ENCODE results near the gene ARL5C. TPM values are rescaled to one million over a fixed set of nuclear protein-coding genes. Genes with fewer than 3 reads are reported as not detected.

The ARL5C gene
- total and polyA plus RNA-seq, 5 experiments from 2014 or later, result not detected

DNA sequence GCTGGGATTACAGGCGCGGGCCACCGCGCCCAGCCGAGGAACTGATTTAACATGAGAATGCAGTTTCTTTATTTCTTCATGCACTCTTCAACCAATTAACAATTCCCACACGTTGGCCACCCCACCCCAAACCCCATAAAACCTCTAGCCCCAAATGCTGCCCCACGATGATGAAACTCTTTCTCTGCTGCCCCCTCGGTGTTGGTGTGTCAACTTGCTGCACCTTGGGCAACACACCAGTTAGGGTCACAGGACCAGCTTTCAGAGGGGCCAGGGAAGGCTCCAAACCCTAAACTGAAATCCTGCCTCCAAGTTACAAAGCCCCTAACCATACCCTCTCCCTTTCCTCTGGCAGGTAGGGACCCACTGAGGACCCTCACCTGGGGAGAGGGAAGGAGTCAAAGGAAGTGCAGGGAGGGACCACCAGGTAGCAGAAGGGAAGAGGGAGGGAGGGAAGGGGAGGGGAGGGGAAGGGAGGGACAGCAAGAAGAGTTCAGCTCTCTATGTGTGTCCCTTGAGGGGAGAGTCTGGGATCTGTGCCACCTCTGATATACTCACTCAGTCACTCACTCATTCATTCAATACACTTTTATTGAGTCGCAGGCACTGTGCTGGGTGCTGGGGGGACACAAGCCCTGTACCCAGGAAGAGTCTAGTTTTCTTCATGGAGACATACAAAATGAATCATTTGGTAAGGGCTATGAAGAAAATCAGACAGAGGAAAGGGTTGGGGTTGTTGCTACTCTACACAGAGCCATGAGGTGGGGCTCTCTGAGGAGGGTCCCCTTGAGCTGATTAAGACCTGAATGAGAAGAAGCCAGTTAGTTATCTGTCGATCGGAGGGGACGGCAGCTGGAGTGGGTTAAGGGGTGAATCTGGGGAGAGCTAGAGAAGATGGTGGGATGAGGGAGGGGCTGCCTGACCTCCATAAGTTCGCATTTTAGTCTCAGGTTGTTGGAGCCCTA, 18.5 kb downstream of the ARL5C start:
- ATAC-seq (no peak), DNase-seq (no peak)
- Mint-ChIP-seq H3K9me3 (no peaks in the 10 kb centered on the region), H3K27me3 (peaks cover 0 to 8% (median 0%) of the 10 kb centered on the region in 5 donors), H3K4me3 (peak overlapping the region in 4 of 10 donors; percentile 22 to 54 (median 35)), H3K36me3 (peaks cover 0 to 3% (median 0%) of the 10 kb centered on the region in 3 donors), H3K27ac (peak overlapping the region in 6 of 10 donors; percentile 16 to 66 (median 46)), H3K4me1 (peaks cover 34 to 60% (median 49%) of the 10 kb centered on the region in 4 donors)
- POLR2A ChIA-PET, result interaction anchor here (0.6 kb wide), 1 partner anchor 68 kb away, joined by 3 read pairs; no protein-coding TSS in a partner anchor

DNA sequence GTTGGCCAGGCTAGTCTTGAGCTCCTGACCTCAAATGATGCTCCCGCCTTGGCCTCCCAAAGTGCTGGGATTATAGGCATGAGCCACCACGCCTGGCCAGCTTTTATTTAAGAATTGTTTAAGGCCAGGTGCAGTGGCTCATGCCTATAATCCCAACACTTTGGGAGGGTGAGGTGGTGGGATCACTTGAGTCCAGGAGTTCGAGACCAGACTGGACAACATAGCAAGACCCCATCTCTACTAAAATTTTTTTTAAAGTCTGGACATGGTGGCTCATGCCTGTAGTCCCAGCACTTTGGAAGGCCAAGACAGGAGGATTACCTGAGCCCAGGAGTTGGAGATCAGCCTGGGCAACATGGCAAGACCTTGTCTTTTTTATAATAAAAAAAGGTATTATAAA, 19.7 kb downstream of the ARL5C start:
- Mint-ChIP-seq H3K36me3 (peaks cover 0 to 10% (median 0%) of the 10 kb centered on the region in 3 donors), H3K4me1 (peaks cover 27 to 55% (median 42%) of the 10 kb centered on the region in 4 donors), H3K4me3 (no peak overlapping the region), H3K9me3 (no peaks in the 10 kb centered on the region), H3K27me3 (peaks cover 0 to 8% (median 0%) of the 10 kb centered on the region in 5 donors), H3K27ac (no peak overlapping the region)
- POLR2A ChIA-PET, result interaction anchor here (1.8 kb wide), 1 partner anchor 54 kb away, joined by 8 read pairs; no protein-coding TSS in a partner anchor
- no peak for ATAC-seq
- DNase-seq, result no peak

DNA sequence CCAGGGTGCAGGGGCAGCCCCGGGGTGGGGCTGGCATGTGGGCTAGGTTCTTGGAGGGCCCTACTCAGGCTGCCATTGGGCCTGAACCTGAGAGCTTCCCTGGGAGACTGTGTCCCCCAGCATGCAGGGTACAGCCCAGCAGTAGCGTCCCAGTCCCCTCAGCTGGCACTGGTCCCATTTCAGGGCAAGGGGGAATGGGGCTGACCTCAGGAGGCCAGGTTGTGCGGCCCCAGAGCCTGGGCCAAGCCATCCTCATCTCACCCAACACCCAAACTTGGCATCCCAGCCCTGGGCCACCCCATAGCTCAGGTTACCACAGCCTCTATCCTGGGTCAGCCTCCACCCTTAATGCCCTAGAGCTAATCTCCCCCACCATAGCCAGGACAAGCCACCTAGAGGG, 20.8 kb downstream of the ARL5C start:
- peaks cover 18 to 46% (median 37%) of the 10 kb centered on the region in 4 donors for H3K4me1 Mint-ChIP-seq
- H3K27me3 Mint-ChIP-seq, result peaks cover 0 to 5% (median 0%) of the 10 kb centered on the region in 5 donors
- no peak for DNase-seq
- H3K9me3 Mint-ChIP-seq, result no peaks in the 10 kb centered on the region
- POLR2A ChIA-PET, result interaction anchor here (0.8 to 1.9 kb wide), 6 partner anchors 9 to 88 kb away, joined by 3 to 11 read pairs (median 4); no protein-coding TSS in a partner anchor
- H3K4me3 Mint-ChIP-seq, result no peak overlapping the region
- peaks cover 0 to 11% (median 0%) of the 10 kb centered on the region in 3 donors for H3K36me3 Mint-ChIP-seq
- ATAC-seq, result no peak
- H3K27ac Mint-ChIP-seq, result peak overlapping the region in 1 of 10 donors; percentile 20

DNA sequence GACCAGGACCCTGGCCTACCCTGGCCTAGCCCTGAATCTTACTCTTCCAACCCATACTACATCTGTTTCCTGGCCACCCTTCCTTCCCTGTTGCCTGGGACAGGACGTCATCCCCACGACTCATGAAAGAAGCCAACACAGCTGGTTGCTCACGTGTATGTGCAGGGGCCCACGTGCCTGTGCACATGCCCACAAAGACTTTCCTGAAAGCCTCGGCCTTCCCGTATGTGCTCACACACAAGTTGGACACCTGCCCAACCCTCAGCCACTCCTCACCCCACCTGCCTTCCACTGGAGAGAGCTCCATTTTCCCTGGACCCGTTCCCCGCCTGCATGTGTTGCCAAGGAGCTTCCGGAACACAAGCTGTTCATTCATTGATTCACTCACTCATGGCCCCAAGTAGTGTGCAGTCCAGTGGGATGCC, 21.5 kb downstream of the ARL5C start:
- peaks cover 0 to 11% (median 0%) of the 10 kb centered on the region in 3 donors for H3K36me3 Mint-ChIP-seq
- H3K27me3 Mint-ChIP-seq, result no peaks in the 10 kb centered on the region
- no peak overlapping the region for H3K4me3 Mint-ChIP-seq
- POLR2A ChIA-PET, result interaction anchor here (0.8 to 1.9 kb wide), 4 partner anchors 9 to 88 kb away, joined by 3 to 11 read pairs (median 4); no protein-coding TSS in a partner anchor
- H3K4me1 Mint-ChIP-seq, result peaks cover 11 to 39% (median 30%) of the 10 kb centered on the region in 4 donors
- peak overlapping the region in 6 of 10 donors; percentile 1 to 84 (median 41) for H3K27ac Mint-ChIP-seq
- ATAC-seq (no peak), DNase-seq (no peak)
- no peaks in the 10 kb centered on the region for H3K9me3 Mint-ChIP-seq

DNA sequence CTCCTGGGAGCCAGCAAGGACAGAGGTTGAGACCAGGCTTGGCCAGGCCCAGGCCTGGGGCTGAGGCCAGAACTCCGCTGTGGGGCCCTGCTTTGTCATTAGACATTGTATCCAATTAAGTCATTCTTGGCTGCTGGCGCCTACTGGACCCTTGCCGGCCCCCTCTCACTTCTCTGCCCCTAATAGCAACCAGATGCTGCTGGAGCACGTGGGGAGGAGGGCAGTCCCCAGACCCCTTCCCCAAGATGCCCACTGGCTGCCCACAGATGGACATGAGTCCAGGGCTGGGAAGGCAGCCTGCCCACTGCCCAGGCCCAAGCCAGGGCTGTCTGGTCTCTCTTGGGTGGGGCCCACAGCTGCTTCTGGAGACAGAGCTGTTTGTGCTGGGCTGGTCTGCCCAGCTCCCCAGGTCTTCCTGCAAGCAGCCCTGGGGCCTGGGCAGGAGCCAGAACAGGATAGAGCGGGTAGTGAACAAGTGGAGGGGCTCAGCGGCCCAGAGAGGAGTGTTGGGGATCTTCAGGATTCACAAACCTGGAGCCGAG, 22.3 kb downstream of the ARL5C start:
- Mint-ChIP-seq H3K9me3 (no peaks in the 10 kb centered on the region), H3K4me3 (no peak overlapping the region), H3K36me3 (peaks cover 0 to 11% (median 4%) of the 10 kb centered on the region in 3 donors), H3K27ac (peak overlapping the region in 1 of 10 donors; percentile 80), H3K4me1 (peaks cover 8 to 36% (median 25%) of the 10 kb centered on the region in 4 donors), H3K27me3 (no peaks in the 10 kb centered on the region)
- DNase-seq (no peak), ATAC-seq (no peak)
- POLR2A ChIA-PET, result interaction anchor here (1.8 to 1.9 kb wide), 3 partner anchors 10 to 87 kb away, joined by 4 to 11 read pairs (median 5); no protein-coding TSS in a partner anchor

DNA sequence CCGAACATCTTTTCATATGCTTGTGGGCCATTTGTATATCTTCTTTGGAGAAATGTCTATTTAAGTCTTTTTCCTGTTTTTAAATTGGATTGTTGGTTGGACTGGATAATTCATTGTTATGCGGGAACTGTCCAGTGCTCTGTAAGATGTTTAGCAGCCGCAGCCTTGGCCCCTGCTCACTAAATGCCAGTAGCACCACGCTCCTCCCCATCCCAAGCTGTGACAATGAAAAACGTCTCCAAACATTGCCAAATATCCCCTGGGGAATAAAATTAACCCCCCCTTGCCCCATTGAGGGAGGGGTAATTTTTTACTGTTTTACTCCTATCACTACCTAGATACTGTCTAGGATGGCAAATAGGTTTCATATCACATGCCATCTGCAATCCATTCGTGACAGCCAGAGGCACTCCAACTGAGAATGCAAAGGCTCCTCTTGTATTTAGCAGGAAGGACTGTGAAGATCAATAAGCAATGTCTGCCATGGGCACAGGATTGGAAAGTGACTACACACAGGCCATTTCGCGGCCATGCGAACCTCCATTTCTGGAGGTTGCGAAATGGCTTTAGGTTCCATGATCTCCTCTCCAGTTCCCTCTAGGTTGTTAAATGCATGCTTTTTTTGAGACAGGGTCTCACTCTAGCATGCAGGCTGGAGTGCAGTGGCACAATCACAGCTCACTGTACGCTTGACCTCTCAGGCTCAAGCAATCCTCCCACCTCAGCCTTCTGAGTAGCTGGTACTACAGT, 23.9 kb downstream of the ARL5C start:
- no peaks in the 10 kb centered on the region for H3K9me3 Mint-ChIP-seq
- POLR2A ChIA-PET, result no interaction called here
- no peak for DNase-seq
- no peak overlapping the region for H3K4me3 Mint-ChIP-seq
- peaks cover 0 to 14% (median 7%) of the 10 kb centered on the region in 3 donors for H3K36me3 Mint-ChIP-seq
- ATAC-seq, result no peak
- H3K27ac Mint-ChIP-seq, result peak overlapping the region in 2 of 10 donors; percentile 46 to 58
- H3K4me1 Mint-ChIP-seq, result peaks cover 3 to 32% (median 16%) of the 10 kb centered on the region in 4 donors
- H3K27me3 Mint-ChIP-seq, result no peaks in the 10 kb centered on the region

DNA sequence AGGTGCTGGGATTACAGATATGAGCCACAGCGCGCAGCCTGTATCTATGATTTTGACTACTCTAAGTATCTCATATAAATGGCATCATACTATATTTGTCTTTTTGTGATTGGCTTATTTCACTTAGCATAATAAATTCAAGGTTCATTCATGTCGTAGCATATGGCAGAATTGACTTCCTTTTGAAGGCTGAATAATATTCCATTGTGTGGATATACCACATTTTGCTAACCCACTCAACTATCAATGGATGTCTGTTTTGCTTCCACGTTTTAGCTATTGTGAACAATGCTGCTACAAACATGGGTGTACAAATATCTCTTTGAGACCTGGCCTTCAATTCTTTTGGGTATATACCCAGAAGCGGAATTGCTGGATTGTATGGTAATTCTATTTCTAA, 24.7 kb downstream of the ARL5C start:
- peaks cover 3 to 31% (median 16%) of the 10 kb centered on the region in 4 donors for H3K4me1 Mint-ChIP-seq
- ATAC-seq (no peak), DNase-seq (no peak)
- H3K27me3 Mint-ChIP-seq, result no peaks in the 10 kb centered on the region
- H3K9me3 Mint-ChIP-seq, result peaks cover 0 to 2% (median 0%) of the 10 kb centered on the region in 9 donors
- no peak overlapping the region for H3K4me3 Mint-ChIP-seq
- POLR2A ChIA-PET, result no interaction called here
- H3K27ac Mint-ChIP-seq, result peak overlapping the region in 1 of 10 donors; percentile 45
- peaks cover 0 to 14% (median 14%) of the 10 kb centered on the region in 3 donors for H3K36me3 Mint-ChIP-seq

DNA sequence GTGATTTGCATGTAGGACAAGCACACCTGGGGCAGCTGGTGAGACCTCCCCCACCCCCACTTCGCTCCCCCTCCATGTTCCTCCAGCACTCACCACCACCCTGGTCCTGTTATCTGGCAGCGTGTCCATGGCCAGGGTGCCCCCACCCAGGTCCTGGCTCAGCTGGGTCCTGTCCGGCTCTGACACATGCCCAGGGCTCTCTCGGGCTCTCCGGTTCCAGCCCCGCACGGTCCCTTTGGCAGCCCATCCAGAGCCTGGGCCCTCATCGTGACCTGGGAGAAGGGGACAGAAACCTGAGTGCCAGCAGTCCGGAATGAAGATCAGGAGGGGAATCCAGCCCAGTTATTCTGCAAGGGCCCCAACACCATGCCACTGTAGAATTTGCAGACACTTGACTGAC, 26.4 kb downstream of the ARL5C start:
- peaks cover under 1 to 22% (median 6%) of the 10 kb centered on the region in 4 donors for H3K4me1 Mint-ChIP-seq
- DNase-seq (no peak), ATAC-seq (no peak)
- H3K27ac Mint-ChIP-seq, result peak overlapping the region in 2 of 10 donors; percentile 27 to 28
- H3K9me3 Mint-ChIP-seq, result peaks cover 0 to 2% (median 0%) of the 10 kb centered on the region in 9 donors
- H3K36me3 Mint-ChIP-seq, result peaks cover 0 to 22% (median 18%) of the 10 kb centered on the region in 3 donors
- POLR2A ChIA-PET, result no interaction called here
- H3K27me3 Mint-ChIP-seq, result no peaks in the 10 kb centered on the region
- no peak overlapping the region for H3K4me3 Mint-ChIP-seq

DNA sequence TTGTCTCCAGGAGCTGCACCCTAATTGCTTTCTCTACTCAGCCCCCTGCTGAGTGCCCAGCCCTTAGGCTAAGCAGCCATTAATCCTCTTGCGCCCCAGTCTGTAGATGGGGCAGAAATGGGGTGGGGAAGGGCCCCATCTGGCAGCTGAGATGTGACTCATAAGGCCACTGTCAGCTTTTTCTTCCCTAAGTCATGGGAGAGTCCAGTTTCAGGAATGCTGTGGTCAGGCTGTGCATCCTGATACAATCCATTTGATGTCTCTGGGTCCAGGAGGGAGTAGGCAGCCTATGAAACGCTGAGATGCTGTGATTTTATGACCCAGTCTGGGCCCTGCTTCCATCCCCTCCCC, 26.8 kb downstream of the ARL5C start:
- DNase-seq, result no peak
- H3K9me3 Mint-ChIP-seq, result peaks cover 0 to 2% (median 0%) of the 10 kb centered on the region in 9 donors
- ATAC-seq, result no peak
- POLR2A ChIA-PET, result no interaction called here
- no peaks in the 10 kb centered on the region for H3K27me3 Mint-ChIP-seq
- H3K4me1 Mint-ChIP-seq, result peaks cover 0 to 17% (median 3%) of the 10 kb centered on the region in 4 donors
- H3K4me3 Mint-ChIP-seq, result no peak overlapping the region
- peaks cover 0 to 22% (median 18%) of the 10 kb centered on the region in 3 donors for H3K36me3 Mint-ChIP-seq
- no peak overlapping the region for H3K27ac Mint-ChIP-seq

DNA sequence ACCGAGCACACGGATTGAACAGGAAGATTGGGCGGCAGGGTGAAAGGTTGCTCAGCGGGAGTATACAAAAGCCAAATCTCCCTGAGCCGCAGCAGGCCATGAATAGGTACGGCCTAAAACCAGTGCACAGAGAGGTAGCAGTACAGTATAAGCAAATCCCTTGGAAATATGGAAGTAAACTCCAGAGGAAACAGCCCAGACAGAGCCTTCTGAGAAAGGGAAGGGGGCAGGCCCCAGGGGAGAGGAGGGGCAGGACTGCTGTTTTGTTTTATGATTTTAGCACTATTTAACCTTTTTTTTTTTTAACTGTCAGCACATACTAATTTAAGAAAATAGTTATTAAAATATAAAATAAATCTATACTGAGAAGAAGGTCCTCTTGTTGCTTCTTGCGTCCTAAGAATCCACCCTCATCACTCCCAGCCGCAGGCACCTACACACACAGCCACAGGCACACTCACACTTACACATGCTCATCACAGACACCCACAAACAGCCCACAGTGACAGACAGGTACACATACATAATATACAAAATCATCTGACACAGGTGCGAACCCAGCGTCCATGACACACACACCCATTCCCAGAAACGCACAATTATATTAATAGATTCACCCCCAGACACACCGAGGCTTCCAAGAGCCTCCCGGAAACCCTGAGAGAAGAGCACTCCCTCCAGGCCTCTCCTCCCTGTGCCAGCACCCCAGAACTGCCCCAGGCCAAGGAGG, 27.4 kb downstream of the ARL5C start:
- POLR2A ChIA-PET, result no interaction called here
- no peak for ATAC-seq
- Mint-ChIP-seq H3K36me3 (peaks cover 0 to 22% (median 18%) of the 10 kb centered on the region in 3 donors), H3K27ac (peak overlapping the region in 3 of 10 donors; percentile 4 to 57 (median 9)), H3K27me3 (no peaks in the 10 kb centered on the region), H3K4me1 (peaks cover 0 to 15% (median 2%) of the 10 kb centered on the region in 4 donors), H3K4me3 (no peak overlapping the region), H3K9me3 (peaks cover 0 to 2% (median 0%) of the 10 kb centered on the region in 9 donors)
- no peak for DNase-seq

DNA sequence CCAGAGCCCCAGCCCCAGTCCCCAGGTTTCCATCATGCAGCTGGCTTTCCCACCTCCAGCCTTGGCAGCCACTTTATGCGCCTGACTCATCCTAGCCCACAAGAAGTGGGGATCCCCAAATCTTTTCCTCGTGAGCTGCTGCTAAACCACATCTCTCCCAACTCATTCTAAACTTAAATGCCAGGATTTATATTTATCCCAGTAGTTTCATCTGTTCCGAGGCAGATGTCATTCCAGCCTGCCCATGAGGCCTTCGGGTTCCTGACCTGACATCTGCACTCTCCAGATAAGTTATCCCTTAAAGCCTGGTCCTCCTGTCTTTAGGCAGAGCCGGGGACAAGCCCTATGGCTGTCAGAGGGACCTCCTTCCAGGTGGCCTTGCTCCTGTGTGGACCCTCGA, 31.1 kb downstream of the ARL5C start:
- POLR2A ChIA-PET, result no interaction called here
- no peak overlapping the region for H3K4me3 Mint-ChIP-seq
- peaks cover 0 to 2% (median 0%) of the 10 kb centered on the region in 9 donors for H3K9me3 Mint-ChIP-seq
- H3K36me3 Mint-ChIP-seq, result peaks cover 0 to 35% (median 14%) of the 10 kb centered on the region in 3 donors
- no peak for ATAC-seq
- peaks cover 0 to 19% (median 5%) of the 10 kb centered on the region in 4 donors for H3K4me1 Mint-ChIP-seq
- H3K27ac Mint-ChIP-seq, result peak overlapping the region in 3 of 10 donors; percentile 16 to 48 (median 46)
- no peaks in the 10 kb centered on the region for H3K27me3 Mint-ChIP-seq
- DNase-seq, result no peak

Measured in naive thymus-derived CD8-positive, alpha-beta T cell (primary cell).